GM23338 (cell line): Measurements from ENCODE around the gene RABL6. TPM values are rescaled to one million over a fixed set of nuclear protein-coding genes. Genes with fewer than 3 reads are reported as not detected.
"Not testable (repeated sequence)": the region's sequence is repeated elsewhere in the genome, so short reads cannot be mapped to it uniquely, and the experiment has no call there.

Experiments used
- ATAC-seq: fragments of 200-7000 bp; cut with Tn5 transposase; 3 replicates; pipeline ENCODE4 v1.9.1; 2020
- DNase-seq: peaks from one replicate; pipeline ENCODE4 v3.0.0-alpha.2; 2015; ENCODE audit warnings: low spot score
- H2AFZ ChIP-seq: fragments of 200-600 bp; sonication (generic); 2 replicates; pipeline ENCODE4 v1.8.0; 2016; ENCODE audit warnings: antibody characterized with exemption, mild to moderate bottlenecking, moderate library complexity
- H3F3A ChIP-seq: fragments of 200-600 bp; sonication (generic); replicated peaks from 2 replicates; pipeline ENCODE4 v1.8.0; 2017; ENCODE audit warnings: antibody characterized with exemption, mixed run types, low read depth
- H3K27ac ChIP-seq: fragments of 200-600 bp; sonication (generic); 2 replicates; pipeline ENCODE4 v1.6.1; 2016; ENCODE audit warnings: low read depth
- H3K27me3 ChIP-seq: fragments of 200-600 bp; sonication (generic); 2 replicates; pipeline ENCODE4 v1.8.0; 2016; ENCODE audit warnings: mild to moderate bottlenecking, mixed run types, moderate library complexity; ENCODE audit not compliant: insufficient read depth
- H3K36me3 ChIP-seq: fragments of 200-600 bp; sonication (generic); 2 replicates; pipeline ENCODE4 v1.8.0; 2016; ENCODE audit warnings: mild to moderate bottlenecking; ENCODE audit not compliant: insufficient read depth
- H3K4me1 ChIP-seq: fragments of 200-600 bp; sonication (generic); 2 replicates; pipeline ENCODE4 v1.8.0; 2016; ENCODE audit warnings: mild to moderate bottlenecking, moderate library complexity; ENCODE audit not compliant: insufficient read depth
- H3K4me2 ChIP-seq: fragments of 200-600 bp; sonication (generic); 2 replicates; pipeline ENCODE4 v1.7.1; 2017; ENCODE audit warnings: mixed run types
- H3K4me3 ChIP-seq: fragments of 200-600 bp; sonication (generic); 2 replicates; pipeline ENCODE4 v1.6.1; 2016; ENCODE audit warnings: mixed run types
- H3K79me2 ChIP-seq: fragments of 200-600 bp; sonication (generic); replicated peaks from 2 replicates; pipeline ENCODE4 v1.8.0; 2017; ENCODE audit warnings: mild to moderate bottlenecking; ENCODE audit not compliant: insufficient read depth
- H3K9me2 ChIP-seq: fragments of 200-600 bp; sonication (generic); 2 replicates; pipeline ENCODE4 v1.8.0; 2017; ENCODE audit not compliant: insufficient read depth
- H4K20me1 ChIP-seq: fragments of 200-600 bp; sonication (generic); replicated peaks from 2 replicates; pipeline ENCODE4 v1.8.0; 2017; ENCODE audit warnings: mild to moderate bottlenecking; ENCODE audit not compliant: insufficient read depth
- H3K27ac Mint-ChIP-seq: 2 replicates; pipeline ENCODE4 v1.8.0; 2020; ENCODE audit warnings: inconsistent platforms, mild to moderate bottlenecking, moderate library complexity, mixed read lengths
- H3K27me3 Mint-ChIP-seq: 3 replicates; pipeline ENCODE4 v1.8.0; 2022; ENCODE audit warnings: low read depth, mild to moderate bottlenecking, moderate library complexity, mixed read lengths, inconsistent platforms; ENCODE audit not compliant: insufficient read depth, poor library complexity
- H3K36me3 Mint-ChIP-seq: 3 replicates; pipeline ENCODE4 v1.8.0; 2021; ENCODE audit warnings: low read depth, mild to moderate bottlenecking, inconsistent platforms, moderate library complexity, mixed read lengths
- H3K4me1 Mint-ChIP-seq: 3 replicates; pipeline ENCODE4 v1.8.0; 2020; ENCODE audit warnings: mild to moderate bottlenecking, inconsistent platforms, mixed read lengths
- H3K4me3 Mint-ChIP-seq: 3 replicates; pipeline ENCODE4 v1.8.0; 2021; ENCODE audit warnings: moderate library complexity, mild to moderate bottlenecking, inconsistent platforms, mixed read lengths
- H3K9me3 Mint-ChIP-seq: 3 replicates; pipeline ENCODE4 v1.8.0; 2020; ENCODE audit warnings: moderate library complexity, mild to moderate bottlenecking, inconsistent platforms, mixed read lengths
- CREB1 ChIP-seq: fragments of 250-450 bp; sonication (Bioruptor Pico); IDR thresholded peaks from 2 replicates; pipeline ENCODE4 v1.5.0; 2020; ENCODE audit warnings: low read depth, mild to moderate bottlenecking, moderate library complexity
- CTCF ChIP-seq, 2 experiments: fragments of 200-600 bp in 1 of 2; sonication (generic) in 1 of 2; conservative IDR thresholded peaks; 2 replicates each; pipeline versions ENCODE4 v1.5.1 to v1.6.1; 2016 to 2017; ENCODE audit warnings: antibody characterized with exemption in 2 of 2, low read depth in 2 of 2, mild to moderate bottlenecking in 2 of 2, moderate library complexity in 1 of 2
- EZH2 ChIP-seq: fragments of 200-600 bp; sonication (generic); IDR thresholded peaks from one replicate; pipeline ENCODE4 v1.8.0; 2017; ENCODE audit warnings: antibody characterized with exemption, mild to moderate bottlenecking, low read depth; ENCODE audit not compliant: unreplicated experiment
- EZH2phosphoT487 ChIP-seq: fragments of 200-600 bp; sonication (generic); IDR thresholded peaks from one replicate; pipeline ENCODE4 v1.8.1; 2018; ENCODE audit warnings: antibody characterized with exemption; ENCODE audit not compliant: unreplicated experiment
- JUNB ChIP-seq: IDR thresholded peaks from one replicate; pipeline ENCODE4 v1.6.1; 2016; ENCODE audit warnings: antibody characterized with exemption; ENCODE audit not compliant: unreplicated experiment
- NANOG ChIP-seq: IDR thresholded peaks from 2 replicates; pipeline ENCODE4 v1.6.1; 2016; ENCODE audit warnings: antibody characterized with exemption, borderline replicate concordance
- POLR2AphosphoS5 ChIP-seq: IDR thresholded peaks from 2 replicates; pipeline ENCODE4 v1.6.1; 2016; ENCODE audit warnings: antibody characterized with exemption, low read depth
- REST ChIP-seq: IDR thresholded peaks from one replicate; pipeline ENCODE4 v1.6.1; 2018; ENCODE audit warnings: antibody characterized with exemption; ENCODE audit not compliant: unreplicated experiment
- STAT1 ChIP-seq: IDR thresholded peaks from one replicate; pipeline ENCODE4 v1.6.1; 2016; ENCODE audit warnings: antibody characterized with exemption; ENCODE audit not compliant: unreplicated experiment
- ZNF114 ChIP-seq: fragments of 250-450 bp; sonication (Bioruptor Pico); IDR thresholded peaks from 2 replicates; pipeline ENCODE4 v1.5.0; 2020; ENCODE audit warnings: mild to moderate bottlenecking, moderate library complexity
- polyA plus RNA-seq: library from polyadenylated mRNA; unstranded; fragments of >200 nt; fragmentation: Nextera tagmentation; extraction: Ambion mirVana; gene quantifications from 2 replicates; pipeline ENCODE4 v1.2.1, GENCODE V29; 2016
- total RNA-seq: library from RNA; depleted of rRNA; stranded (reverse); fragments of >200 nt; shearing (Covaris generic); gene quantifications from 2 replicates; pipeline ENCODE4 v1.2.3, GENCODE V29; 2014

The RABL6 gene
- total and polyA plus RNA-seq, 2 experiments from 2014 or later, result 59.1 to 127 TPM

GRCh38 chr9:136843801-136844740 lies 36.3 kb downstream of the RABL6 start:
- not testable (repeated sequence) for H3K36me3 Mint-ChIP-seq

DNA sequence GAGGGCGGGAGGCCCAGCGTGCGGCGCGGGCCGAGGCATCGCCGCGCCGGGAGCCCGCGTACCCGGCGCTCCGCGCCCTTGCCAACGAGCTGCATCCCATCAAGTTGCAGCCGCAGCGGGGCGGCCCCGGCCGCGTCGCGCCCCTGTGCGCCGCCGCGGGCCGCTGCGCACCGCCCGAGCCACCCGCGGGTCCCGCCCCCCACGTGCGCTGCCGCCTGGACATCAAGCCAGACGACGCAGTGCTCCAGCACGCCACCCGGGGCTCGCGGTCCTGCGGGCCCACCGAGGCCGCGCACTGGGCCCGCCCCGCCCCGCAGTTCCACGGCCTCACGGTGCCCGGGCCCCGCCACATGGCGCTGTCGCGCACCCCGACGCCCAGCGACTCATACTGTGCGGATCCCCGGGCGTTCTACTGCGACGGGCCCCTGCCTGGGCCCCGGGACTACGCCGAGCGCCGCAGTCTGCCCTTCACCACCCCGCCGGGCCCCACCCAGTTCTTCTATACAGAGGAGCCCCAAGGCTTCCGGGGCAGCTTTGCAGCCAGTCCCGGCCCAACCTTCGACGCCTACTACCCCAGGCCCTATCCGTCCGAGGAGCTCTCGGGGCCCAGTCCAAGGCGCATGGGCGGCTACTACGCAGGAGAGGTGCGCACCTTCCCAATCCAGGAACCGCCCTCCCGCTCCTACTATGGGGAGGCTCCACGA lies 37.2 kb downstream of the RABL6 start:
- Histone ChIP-seq H3K4me2 (no peak overlapping the region), H3K79me2 (no peaks in the 10 kb centered on the region), H3K36me3 (no peaks in the 10 kb centered on the region), H4K20me1 (0 out of 2 replicates have a peak, but pooled peaks cover 3% of the 10 kb centered on the region), H3K27ac (no peak overlapping the region), H3F3A (0 out of 2 replicates have a peak, but pooled peaks cover 5% of the 10 kb centered on the region), H3K4me3 (no peak overlapping the region), H3K4me1 (peaks cover 15% of the 10 kb centered on the region; the same call in 1 of the 2 replicates), H3K27me3 (peaks cover 13% of the 10 kb centered on the region), H3K9me2 (no peaks in the 10 kb centered on the region), H2AFZ (no peak overlapping the region)
- Mint-ChIP-seq H3K27ac (no peak overlapping the region), H3K4me3 (no peak overlapping the region), H3K27me3 (peaks cover 50% of the 10 kb centered on the region), H3K4me1 (peaks cover 20% of the 10 kb centered on the region), H3K9me3 (no peaks in the 10 kb centered on the region; the same call in 2 of the 3 replicates), H3K36me3 (peaks cover 3% of the 10 kb centered on the region)
- DNase-seq, result peak; percentile 47
- ATAC-seq, result no peak
- TF ChIP-seq NANOG (no peak), POLR2AphosphoS5 (no peak), ZNF114 (CRISPR knock-in tag) (no peak), JUNB (no peak), EZH2phosphoT487 (no peak), CREB1 (CRISPR knock-in tag) (no peak), CTCF (conservative IDR thresholded peaks at IDR 0.05; ENCODE audit: low read depth in 2 of 2) (no peak), EZH2 (no peak), STAT1 (no peak), REST (no peak)

More at GRCh38 chr9:136843801-136844740, 36.3 kb downstream of the RABL6 start:
- TF ChIP-seq CTCF (conservative IDR thresholded peaks at IDR 0.05; ENCODE audit: low read depth in 2 of 2), result peak; percentile 49 to 51
- peak; percentile 49; the same call in 1 of the 2 replicates for TF ChIP-seq CREB1 (CRISPR knock-in tag)
- H3F3A ChIP-seq, H3K36me3 ChIP-seq, H3K9me3 Mint-ChIP-seq, H2AFZ ChIP-seq, H3K27ac ChIP-seq, H3K79me2 ChIP-seq, H4K20me1 ChIP-seq, H3K27ac Mint-ChIP-seq, H3K9me2 ChIP-seq: not testable (repeated sequence)
- peak overlapping the region; percentile 54; the same call in 2 of the 3 replicates for H3K4me3 Mint-ChIP-seq
- DNase-seq (peak; percentile 70), ATAC-seq (peak; percentile 1)
- H3K4me1 Mint-ChIP-seq, result peaks cover 26% of the 10 kb centered on the region
- H3K27me3 Mint-ChIP-seq, result peaks cover 53% of the 10 kb centered on the region
- Histone ChIP-seq H3K4me3 (peak overlapping the region; percentile 46; the same call in 1 of the 2 replicates), H3K4me1 (peaks cover 15% of the 10 kb centered on the region; the same call in 1 of the 2 replicates), H3K27me3 (peaks cover 13% of the 10 kb centered on the region), H3K4me2 (peak overlapping the region; percentile 64; the same call in 1 of the 2 replicates)
